Measurements from ENCODE around the gene DUSP6.

- TF ChIP-seq, protein P1, sequence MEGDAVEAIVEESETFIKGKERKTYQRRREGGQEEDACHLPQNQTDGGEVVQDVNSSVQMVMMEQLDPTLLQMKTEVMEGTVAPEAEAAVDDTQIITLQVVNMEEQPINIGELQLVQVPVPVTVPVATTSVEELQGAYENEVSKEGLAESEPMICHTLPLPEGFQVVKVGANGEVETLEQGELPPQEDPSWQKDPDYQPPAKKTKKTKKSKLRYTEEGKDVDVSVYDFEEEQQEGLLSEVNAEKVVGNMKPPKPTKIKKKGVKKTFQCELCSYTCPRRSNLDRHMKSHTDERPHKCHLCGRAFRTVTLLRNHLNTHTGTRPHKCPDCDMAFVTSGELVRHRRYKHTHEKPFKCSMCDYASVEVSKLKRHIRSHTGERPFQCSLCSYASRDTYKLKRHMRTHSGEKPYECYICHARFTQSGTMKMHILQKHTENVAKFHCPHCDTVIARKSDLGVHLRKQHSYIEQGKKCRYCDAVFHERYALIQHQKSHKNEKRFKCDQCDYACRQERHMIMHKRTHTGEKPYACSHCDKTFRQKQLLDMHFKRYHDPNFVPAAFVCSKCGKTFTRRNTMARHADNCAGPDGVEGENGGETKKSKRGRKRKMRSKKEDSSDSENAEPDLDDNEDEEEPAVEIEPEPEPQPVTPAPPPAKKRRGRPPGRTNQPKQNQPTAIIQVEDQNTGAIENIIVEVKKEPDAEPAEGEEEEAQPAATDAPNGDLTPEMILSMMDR (IDR thresholded peaks at IDR 0.05; ENCODE audit: low read depth, low read length), result no peak
- no peak for TF ChIP-seq POLR2A (IDR thresholded peaks at IDR 0.05; ENCODE audit: extremely low read depth, insufficient read length)
These were observed 16.7 kb downstream of the DUSP6 start for GRCh38 chr12:89335452-89336244.

All from NB4 (cell line).